ENCODE data around the gene PKIB. TPM values are rescaled to one million over a fixed set of nuclear protein-coding genes. Genes with fewer than 3 reads are reported as not detected.
A peak's percentile ranks its signal among the peaks of the same experiment; 100 is the strongest.

PKIB gene
- total RNA-seq = 100 to 1,000 TPM in 1 of 4 donors, 10 to 100 TPM in 2, 1 to 10 TPM in 1; 4.1 to 119 (median 41.9) TPM

GRCh38 chr6:122609881-122610689, at the start of gene PKIB:
PKIB (plus strand) TSS chr6:122610405; CDS start chr6:122717795, 107,390 bp downstream.
- H3K9me3 ChIP-seq = no peaks in the 10 kb centered on the region
- peak within 1 kb of the TSS in 3 of 4 donors; percentile 75 to 92 (median 87) for H3K27ac ChIP-seq
- no peaks in the 10 kb centered on the region for H3K36me3 ChIP-seq
- TF ChIP-seq POLR2A (IDR thresholded peaks at IDR 0.05) (peak; percentile 87 to 90), CTCF (IDR thresholded peaks at IDR 0.05) (peak in 3 of 6 experiments; percentile 45 to 59 (median 52))
- H3K4me3 ChIP-seq = peak within 1 kb of the TSS; percentile 36 to 67 (median 56)
- peaks cover 0 to 8% (median 3%) of the 10 kb centered on the region in 4 donors for H3K4me1 ChIP-seq
- H3K27me3 ChIP-seq = no peaks in the 10 kb centered on the region
- DNase-seq = peak; percentile 29 to 89 (median 85)

- H3K27me3 ChIP-seq = no peaks in the 10 kb centered on the region
- TF ChIP-seq CTCF (IDR thresholded peaks at IDR 0.05) = no peak
- no peak for TF ChIP-seq POLR2A (IDR thresholded peaks at IDR 0.05)
- no peak overlapping the region for H3K27ac ChIP-seq
- H3K4me3 ChIP-seq = no peak overlapping the region
- no peak for DNase-seq
- H3K4me1 ChIP-seq = peaks cover 0 to 5% (median 0%) of the 10 kb centered on the region in 4 donors
- peaks cover 0 to 5% (median 0%) of the 10 kb centered on the region in 4 donors for H3K9me3 ChIP-seq
- H3K36me3 ChIP-seq = no peaks in the 10 kb centered on the region
Observed at GRCh38 chr6:122563364-122564052, 46.7 kb upstream of the PKIB start.

GRCh38 chr6:122564230-122564629, 46.0 kb upstream of the PKIB start:
- TF ChIP-seq CTCF (IDR thresholded peaks at IDR 0.05) = no peak
- no peak for TF ChIP-seq POLR2A (IDR thresholded peaks at IDR 0.05)
- no peak for DNase-seq
- H3K27ac ChIP-seq = no peak overlapping the region
- no peak overlapping the region for H3K4me3 ChIP-seq
- peaks cover 0 to 9% (median 0%) of the 10 kb centered on the region in 4 donors for H3K4me1 ChIP-seq
- no peaks in the 10 kb centered on the region for H3K27me3 ChIP-seq
- H3K36me3 ChIP-seq = no peaks in the 10 kb centered on the region
- H3K9me3 ChIP-seq = peaks cover 0 to 5% (median 0%) of the 10 kb centered on the region in 4 donors

- Histone ChIP-seq H3K27ac (no peak overlapping the region), H3K9me3 (peaks cover 0 to 5% (median 0%) of the 10 kb centered on the region in 4 donors), H3K4me1 (peaks cover 0 to 9% (median 0%) of the 10 kb centered on the region in 4 donors), H3K4me3 (no peak overlapping the region), H3K27me3 (no peaks in the 10 kb centered on the region), H3K36me3 (no peaks in the 10 kb centered on the region)
- TF ChIP-seq POLR2A (IDR thresholded peaks at IDR 0.05) (no peak), CTCF (IDR thresholded peaks at IDR 0.05) (no peak)
- DNase-seq = no peak
Observed at GRCh38 chr6:122565708-122566107, 44.5 kb upstream of the PKIB start.

GRCh38 chr6:122567034-122567433, 43.2 kb upstream of the PKIB start:
- no peak for DNase-seq
- TF ChIP-seq CTCF (IDR thresholded peaks at IDR 0.05) (no peak), POLR2A (IDR thresholded peaks at IDR 0.05) (no peak)

More at GRCh38 chr6:122567034-122567433, 43.2 kb upstream of the PKIB start:
- H3K4me3 ChIP-seq = no peak overlapping the region
- H3K27ac ChIP-seq = no peak overlapping the region
- H3K4me1 ChIP-seq = peaks cover 0 to 9% (median 0%) of the 10 kb centered on the region in 4 donors
- no peaks in the 10 kb centered on the region for H3K36me3 ChIP-seq
- peaks cover 0 to 5% (median 0%) of the 10 kb centered on the region in 4 donors for H3K9me3 ChIP-seq
- no peaks in the 10 kb centered on the region for H3K27me3 ChIP-seq

Data from Peyer's patch (tissue), 4 donors.